PC-3 (cell line): ENCODE results near the gene PDK4. TPM values are rescaled to one million over a fixed set of nuclear protein-coding genes. Genes with fewer than 3 reads are reported as not detected.

Experiments used
- ATAC-seq: fragments of 200-7000 bp; cut with Tn5 transposase; 2 replicates; pipeline ENCODE4 v1.9.1; 2020; ENCODE audit warnings: mild to moderate bottlenecking, moderate library complexity
- BruUV-seq: library from RNA; stranded (reverse); fragments of 400-500 nt; replicated peaks from 2 replicates; lab custom pipeline; 2021; lab: Mats Ljungman, UMichigan
- CTCF ChIA-PET: fragments of 300-600 bp; sonication (Branson Sonifier 250); formaldehyde crosslinking; loops from one replicate; lab custom pipeline; 2022; ENCODE audit warnings: antibody characterized with exemption; lab: Charles Lee
- POLR2A ChIA-PET: fragments of 300-600 bp; sonication (Branson Sonifier 250); formaldehyde crosslinking; loops from one replicate; lab custom pipeline; 2022; ENCODE audit warnings: antibody characterized with exemption; ENCODE audit not compliant: unreplicated experiment; lab: Charles Lee
- DNase-seq: peaks from one replicate; pipeline ENCODE4 v3.0.0-alpha.2; 2015
- H2AFZ ChIP-seq: fragments of 300-600 bp; sonication (generic); 2 replicates; pipeline ENCODE4 v1.6.0; 2016; ENCODE audit warnings: antibody characterized with exemption, low read length
- H3F3A ChIP-seq: fragments of 300-600 bp; sonication (generic); one replicate; pipeline ENCODE4 v1.6.0; 2017; ENCODE audit warnings: antibody characterized with exemption, low read length, control low read depth, mild to moderate bottlenecking; ENCODE audit not compliant: unreplicated experiment
- H3K27ac ChIP-seq: fragments of 300-600 bp; sonication (generic); 2 replicates; pipeline ENCODE4 v1.5.1; 2016; ENCODE audit warnings: mild to moderate bottlenecking, low read length
- H3K27me3 ChIP-seq: fragments of 300-600 bp; sonication (generic); 2 replicates; pipeline ENCODE4 v1.6.1; 2016; ENCODE audit warnings: low read length, mixed read lengths
- H3K36me3 ChIP-seq: fragments of 300-600 bp; sonication (generic); 2 replicates; pipeline ENCODE4 v1.6.1; 2016; ENCODE audit warnings: low read depth, mixed run types, low read length, mixed read lengths
- H3K4me1 ChIP-seq: fragments of 300-600 bp; sonication (generic); 2 replicates; pipeline ENCODE4 v1.5.1; 2016; ENCODE audit warnings: low read length; ENCODE audit not compliant: insufficient read depth
- H3K4me2 ChIP-seq: fragments of 300-600 bp; sonication (generic); 2 replicates; pipeline ENCODE4 v1.6.0; 2016; ENCODE audit warnings: low read length
- H3K4me3 ChIP-seq: fragments of 300-600 bp; sonication (generic); 2 replicates; pipeline ENCODE4 v1.5.1; 2016; ENCODE audit warnings: mild to moderate bottlenecking, low read length, mixed read lengths
- H3K79me2 ChIP-seq: fragments of 300-600 bp; sonication (generic); 2 replicates; pipeline ENCODE4 v1.6.1; 2017; ENCODE audit warnings: low read length, mixed read lengths
- H3K9ac ChIP-seq: fragments of 300-600 bp; sonication (generic); 2 replicates; pipeline ENCODE4 v1.6.0; 2016; ENCODE audit warnings: mild to moderate bottlenecking, low read length
- H3K9me2 ChIP-seq: fragments of 300-600 bp; sonication (generic); replicated peaks from 2 replicates; pipeline ENCODE4 v1.6.1; 2016; ENCODE audit warnings: mixed run types, low read length, mixed read lengths
- H3K9me3 ChIP-seq: fragments of 300-600 bp; sonication (generic); 2 replicates; pipeline ENCODE4 v1.6.1; 2016; ENCODE audit warnings: low read length, mixed read lengths
- H4K20me1 ChIP-seq: fragments of 300-600 bp; sonication (generic); 2 replicates; pipeline ENCODE4 v1.6.1; 2016; ENCODE audit warnings: low read length, mixed read lengths
- EZH2 ChIP-seq: fragments of 300-600 bp; sonication (generic); IDR thresholded peaks from one replicate; pipeline ENCODE4 v1.6.1; 2017; ENCODE audit warnings: antibody characterized with exemption, mild to moderate bottlenecking, low read length; ENCODE audit not compliant: unreplicated experiment
- EZH2phosphoT487 ChIP-seq: fragments of 300-600 bp; sonication (generic); IDR thresholded peaks from 2 replicates; pipeline ENCODE4 v1.6.1; 2018; ENCODE audit warnings: mild to moderate bottlenecking, antibody characterized with exemption, low read length, borderline replicate concordance
- intact Hi-C: fragments of 100-400 bp; cut with micrococcal nuclease; formaldehyde crosslinking; loops from 2 replicates; pipeline ENCODE4 v1.9.0; 2023
- total RNA-seq: library from RNA; depleted of rRNA; stranded (reverse); fragments of >200 nt; gene quantifications from 2 replicates; pipeline ENCODE4 v1.2.3, GENCODE V29; 2014
- TF ChIP-seq, protein P1 (sequence below): fragments of 300-600 bp; sonication (generic); conservative IDR thresholded peaks from 2 replicates; pipeline ENCODE4 v1.5.1; 2017; ENCODE audit warnings: antibody characterized with exemption, low read depth, mild to moderate bottlenecking, low read length

PDK4 gene
- total RNA-seq, 1 experiment from 2014 or later: 3.2 TPM

DNA sequence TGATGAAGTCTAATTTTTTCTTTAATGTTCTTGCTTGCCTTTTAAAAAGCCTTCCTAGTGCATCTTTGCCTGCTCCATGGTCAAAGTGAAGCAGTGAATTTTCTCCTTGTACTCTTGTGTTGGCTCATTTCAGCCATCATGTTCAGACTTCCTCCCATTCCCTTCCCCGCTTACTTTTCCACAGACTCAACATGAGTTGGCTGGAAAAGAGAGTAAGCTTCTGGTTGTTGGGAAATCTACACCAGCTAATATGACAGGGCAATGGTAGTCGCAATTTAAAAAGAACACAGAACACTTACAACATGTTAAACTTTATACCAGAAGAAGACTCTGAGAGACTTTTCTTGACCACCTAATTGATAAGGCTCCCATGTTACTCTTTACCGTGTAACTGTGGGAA is 24.3 kb upstream of the PDK4 start:
- POLR2A ChIA-PET: no interaction called here
- CTCF ChIA-PET: no interaction called here
- intact Hi-C loops: no loop called here

DNA sequence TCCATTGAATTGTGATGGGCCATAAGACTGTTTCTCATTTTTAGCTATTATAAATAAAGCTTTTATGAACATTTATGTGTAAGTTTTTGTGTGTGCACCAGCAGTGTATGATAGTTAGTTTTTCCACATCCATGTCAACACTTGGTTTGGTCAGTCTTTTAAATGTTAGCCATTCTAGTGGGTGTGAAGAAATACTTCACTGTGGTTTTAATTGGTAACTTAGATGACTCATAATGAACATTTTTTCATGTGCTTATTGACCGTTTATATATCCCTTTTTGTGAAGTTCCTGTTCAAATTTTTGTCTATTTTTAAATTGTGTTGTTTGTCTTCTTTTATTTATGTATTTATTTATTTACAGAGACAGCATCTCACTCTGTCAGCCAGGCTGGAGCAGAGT is 23.6 kb upstream of the PDK4 start:
- Histone ChIP-seq H3K9me3 (no peaks in the 10 kb centered on the region), H3K4me3 (no peak overlapping the region), H2AFZ (no peak overlapping the region), H3K27ac (no peak overlapping the region), H3K36me3 (no peaks in the 10 kb centered on the region), H4K20me1 (no peaks in the 10 kb centered on the region), H3K4me2 (no peak overlapping the region), H3F3A (no peaks in the 10 kb centered on the region), H3K79me2 (no peaks in the 10 kb centered on the region), H3K4me1 (no peaks in the 10 kb centered on the region), H3K9me2 (no peaks in the 10 kb centered on the region), H3K27me3 (peaks cover 10% of the 10 kb centered on the region), H3K9ac (no peak overlapping the region)
- TF ChIP-seq EZH2phosphoT487: no peak
- TF ChIP-seq, protein P1, sequence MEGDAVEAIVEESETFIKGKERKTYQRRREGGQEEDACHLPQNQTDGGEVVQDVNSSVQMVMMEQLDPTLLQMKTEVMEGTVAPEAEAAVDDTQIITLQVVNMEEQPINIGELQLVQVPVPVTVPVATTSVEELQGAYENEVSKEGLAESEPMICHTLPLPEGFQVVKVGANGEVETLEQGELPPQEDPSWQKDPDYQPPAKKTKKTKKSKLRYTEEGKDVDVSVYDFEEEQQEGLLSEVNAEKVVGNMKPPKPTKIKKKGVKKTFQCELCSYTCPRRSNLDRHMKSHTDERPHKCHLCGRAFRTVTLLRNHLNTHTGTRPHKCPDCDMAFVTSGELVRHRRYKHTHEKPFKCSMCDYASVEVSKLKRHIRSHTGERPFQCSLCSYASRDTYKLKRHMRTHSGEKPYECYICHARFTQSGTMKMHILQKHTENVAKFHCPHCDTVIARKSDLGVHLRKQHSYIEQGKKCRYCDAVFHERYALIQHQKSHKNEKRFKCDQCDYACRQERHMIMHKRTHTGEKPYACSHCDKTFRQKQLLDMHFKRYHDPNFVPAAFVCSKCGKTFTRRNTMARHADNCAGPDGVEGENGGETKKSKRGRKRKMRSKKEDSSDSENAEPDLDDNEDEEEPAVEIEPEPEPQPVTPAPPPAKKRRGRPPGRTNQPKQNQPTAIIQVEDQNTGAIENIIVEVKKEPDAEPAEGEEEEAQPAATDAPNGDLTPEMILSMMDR: no peak
- TF ChIP-seq EZH2: no peak
- POLR2A ChIA-PET: no interaction called here
- ATAC-seq (no peak), DNase-seq (no peak)
- no TSS peak for BruUV-seq
- intact Hi-C loops: no loop called here
- CTCF ChIA-PET: no interaction called here

More for the DNA sequence above, 24.3 kb upstream of the PDK4 start:
- Histone ChIP-seq H4K20me1 (no peaks in the 10 kb centered on the region), H3K36me3 (no peaks in the 10 kb centered on the region), H3F3A (no peaks in the 10 kb centered on the region), H3K4me1 (no peaks in the 10 kb centered on the region), H3K9me2 (no peaks in the 10 kb centered on the region), H3K4me3 (no peak overlapping the region), H3K27ac (no peak overlapping the region), H3K4me2 (no peak overlapping the region), H3K9ac (no peak overlapping the region), H3K79me2 (no peaks in the 10 kb centered on the region), H2AFZ (no peak overlapping the region), H3K27me3 (peaks cover 18% of the 10 kb centered on the region), H3K9me3 (no peaks in the 10 kb centered on the region)
- TF ChIP-seq, protein P1: no peak
- TF ChIP-seq EZH2: no peak
- TF ChIP-seq EZH2phosphoT487: no peak
- BruUV-seq: no TSS peak
- no peak for ATAC-seq
- DNase-seq: no peak

GRCh38 chr7:95619517-95619916 is 23.2 kb upstream of the PDK4 start:
- H3K9ac ChIP-seq: no peak overlapping the region
- no peak overlapping the region for H3K27ac ChIP-seq
- TF ChIP-seq EZH2phosphoT487: no peak
- TF ChIP-seq EZH2: no peak
- TF ChIP-seq, protein P1: no peak
- BruUV-seq: no TSS peak
- H3K4me1 ChIP-seq: no peaks in the 10 kb centered on the region
- H3K4me2 ChIP-seq: no peak overlapping the region
- no peaks in the 10 kb centered on the region for H3K36me3 ChIP-seq
- no peak overlapping the region for H3K4me3 ChIP-seq
- ChIA-PET POLR2A (no interaction called here), CTCF (no interaction called here)
- DNase-seq (no peak), ATAC-seq (no peak)
- H3K27me3 ChIP-seq: peaks cover 10% of the 10 kb centered on the region
- no peaks in the 10 kb centered on the region for H3K79me2 ChIP-seq
- H3K9me2 ChIP-seq: no peaks in the 10 kb centered on the region
- no peaks in the 10 kb centered on the region for H4K20me1 ChIP-seq
- no peaks in the 10 kb centered on the region for H3K9me3 ChIP-seq
- intact Hi-C loops: no loop called here
- H2AFZ ChIP-seq: no peak overlapping the region
- no peaks in the 10 kb centered on the region for H3F3A ChIP-seq
